ENCODE results near the gene VAV2.

DNA sequence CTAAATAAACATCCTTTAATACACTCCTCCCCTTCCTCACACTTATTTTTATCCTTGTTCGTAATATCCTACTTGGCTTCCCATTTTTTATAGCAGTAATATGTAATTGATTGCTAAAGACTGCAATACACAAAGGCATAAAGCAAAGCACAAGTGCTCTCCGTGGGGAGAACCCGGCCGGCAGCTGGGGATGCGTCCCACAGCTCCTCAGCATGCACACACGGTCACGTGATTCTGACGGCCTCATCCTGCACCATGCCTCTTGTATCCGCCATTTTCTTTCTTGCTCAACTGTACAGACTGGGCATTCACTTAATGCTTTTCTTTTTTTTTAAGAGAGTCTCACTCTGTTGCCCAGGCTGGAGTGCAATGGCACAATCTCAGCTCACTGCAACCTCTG lies 36.0 kb upstream of the VAV2 start:
- TF ChIP-seq, protein P1, sequence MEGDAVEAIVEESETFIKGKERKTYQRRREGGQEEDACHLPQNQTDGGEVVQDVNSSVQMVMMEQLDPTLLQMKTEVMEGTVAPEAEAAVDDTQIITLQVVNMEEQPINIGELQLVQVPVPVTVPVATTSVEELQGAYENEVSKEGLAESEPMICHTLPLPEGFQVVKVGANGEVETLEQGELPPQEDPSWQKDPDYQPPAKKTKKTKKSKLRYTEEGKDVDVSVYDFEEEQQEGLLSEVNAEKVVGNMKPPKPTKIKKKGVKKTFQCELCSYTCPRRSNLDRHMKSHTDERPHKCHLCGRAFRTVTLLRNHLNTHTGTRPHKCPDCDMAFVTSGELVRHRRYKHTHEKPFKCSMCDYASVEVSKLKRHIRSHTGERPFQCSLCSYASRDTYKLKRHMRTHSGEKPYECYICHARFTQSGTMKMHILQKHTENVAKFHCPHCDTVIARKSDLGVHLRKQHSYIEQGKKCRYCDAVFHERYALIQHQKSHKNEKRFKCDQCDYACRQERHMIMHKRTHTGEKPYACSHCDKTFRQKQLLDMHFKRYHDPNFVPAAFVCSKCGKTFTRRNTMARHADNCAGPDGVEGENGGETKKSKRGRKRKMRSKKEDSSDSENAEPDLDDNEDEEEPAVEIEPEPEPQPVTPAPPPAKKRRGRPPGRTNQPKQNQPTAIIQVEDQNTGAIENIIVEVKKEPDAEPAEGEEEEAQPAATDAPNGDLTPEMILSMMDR (conservative IDR thresholded peaks at IDR 0.05; ENCODE audit: low read length), result no peak
- no peak for TF ChIP-seq EZH2phosphoT487 (IDR thresholded peaks at IDR 0.05; ENCODE audit: borderline replicate concordance, low read depth, low read length)
